HFFc6 (cell line): Measurements from ENCODE around the gene CASP12. TPM values are rescaled to one million over a fixed set of nuclear protein-coding genes. Genes with fewer than 3 reads are reported as not detected.
"Not testable (repeated sequence)": the region's sequence is repeated elsewhere in the genome, so short reads cannot be mapped to it uniquely, and the experiment has no call there.

Experiments used
- DNase-seq: peaks from one replicate; pipeline ENCODE4 v3.0.0-alpha.2; 2018
- H3K27ac Mint-ChIP-seq: 2 replicates; pipeline ENCODE4 v1.8.0; 2020; ENCODE audit warnings: mild to moderate bottlenecking, mixed read lengths
- H3K27me3 Mint-ChIP-seq: 2 replicates; pipeline ENCODE4 v1.8.0; 2021; ENCODE audit warnings: mild to moderate bottlenecking, moderate library complexity, mixed read lengths; ENCODE audit not compliant: insufficient read depth
- H3K36me3 Mint-ChIP-seq: 2 replicates; pipeline ENCODE4 v1.8.0; 2021; ENCODE audit warnings: low read depth, mixed read lengths
- H3K4me1 Mint-ChIP-seq: 2 replicates; pipeline ENCODE4 v1.8.0; 2020; ENCODE audit warnings: low read depth, mixed read lengths
- H3K4me3 Mint-ChIP-seq: 2 replicates; pipeline ENCODE4 v1.8.0; 2020; ENCODE audit warnings: mild to moderate bottlenecking, moderate library complexity, mixed read lengths
- H3K9me3 Mint-ChIP-seq: 2 replicates; pipeline ENCODE4 v1.8.0; 2020; ENCODE audit warnings: mild to moderate bottlenecking, mixed read lengths
- CTCF ChIP-seq: fragments of 200-600 bp; sonication (generic); IDR thresholded peaks from 2 replicates; pipeline ENCODE4 v1.5.0; 2021; ENCODE audit warnings: antibody characterized with exemption, mild to moderate bottlenecking
- long read RNA-seq: library from polyadenylated mRNA; unstranded; transcript quantifications from one replicate; pipeline ENCODE4 v2.0.0, GENCODE V29; 2019
- total RNA-seq, 6 experiments: library from RNA; stranded (reverse); fragmentation: NEBNext Ultra II Directional; extraction: Animal tissue kit (Norgen Biotek cat#: 25700); gene quantifications; 2 replicates in 1 of 6; 3 replicates in 5 of 6; pipeline ENCODE4 v1.2.3, GENCODE V29; 2021

The CASP12 gene
- total RNA-seq = not detected
- long read RNA-seq = 0 reads

GRCh38 chr11:104897891-104898684 lies at the start of gene CASP12:
Gene CASP12, minus strand, starts transcription at chr11:104898460.
- Mint-ChIP-seq H3K27me3 (no peaks in the 10 kb centered on the region), H3K4me1 (peaks cover 21% of the 10 kb centered on the region; the same call in 1 of the 2 replicates), H3K9me3 (no peaks in the 10 kb centered on the region), H3K27ac (no peak within 1 kb of the TSS), H3K36me3 (no peaks in the 10 kb centered on the region), H3K4me3 (no peak within 1 kb of the TSS)
- no peak for TF ChIP-seq CTCF
- no peak for DNase-seq

- DNase-seq = peak; percentile 61
- peak overlapping the region; percentile 17; the same call in 1 of the 2 replicates for H3K27ac Mint-ChIP-seq
- peaks cover 6% of the 10 kb centered on the region for H3K4me1 Mint-ChIP-seq
- H3K36me3 Mint-ChIP-seq = peaks cover 79% of the 10 kb centered on the region
- no peak overlapping the region for H3K4me3 Mint-ChIP-seq
- H3K27me3 Mint-ChIP-seq = peaks cover 2% of the 10 kb centered on the region; the same call in 1 of the 2 replicates
- no peaks in the 10 kb centered on the region for H3K9me3 Mint-ChIP-seq
- peak; percentile 85 for TF ChIP-seq CTCF
Observed at GRCh38 chr11:104946907-104947306, 48.6 kb upstream of the CASP12 start.

GRCh38 chr11:104944076-104944475 lies 45.8 kb upstream of the CASP12 start:
- H3K27ac Mint-ChIP-seq = no peak overlapping the region
- DNase-seq = no peak
- H3K9me3 Mint-ChIP-seq = no peaks in the 10 kb centered on the region
- H3K4me1 Mint-ChIP-seq = peaks cover 6% of the 10 kb centered on the region
- no peak overlapping the region for H3K4me3 Mint-ChIP-seq
- no peak for TF ChIP-seq CTCF
- H3K27me3 Mint-ChIP-seq = peaks cover 2% of the 10 kb centered on the region; the same call in 1 of the 2 replicates
- H3K36me3 Mint-ChIP-seq = peaks cover 55% of the 10 kb centered on the region

GRCh38 chr11:104943561-104943960 lies 45.3 kb upstream of the CASP12 start:
- no peak for TF ChIP-seq CTCF
- no peaks in the 10 kb centered on the region for H3K9me3 Mint-ChIP-seq
- H3K36me3 Mint-ChIP-seq = peaks cover 50% of the 10 kb centered on the region
- peaks cover 6% of the 10 kb centered on the region for H3K4me1 Mint-ChIP-seq
- DNase-seq = no peak
- peaks cover 2% of the 10 kb centered on the region; the same call in 1 of the 2 replicates for H3K27me3 Mint-ChIP-seq
- H3K4me3 Mint-ChIP-seq = no peak overlapping the region
- no peak overlapping the region for H3K27ac Mint-ChIP-seq

DNA sequence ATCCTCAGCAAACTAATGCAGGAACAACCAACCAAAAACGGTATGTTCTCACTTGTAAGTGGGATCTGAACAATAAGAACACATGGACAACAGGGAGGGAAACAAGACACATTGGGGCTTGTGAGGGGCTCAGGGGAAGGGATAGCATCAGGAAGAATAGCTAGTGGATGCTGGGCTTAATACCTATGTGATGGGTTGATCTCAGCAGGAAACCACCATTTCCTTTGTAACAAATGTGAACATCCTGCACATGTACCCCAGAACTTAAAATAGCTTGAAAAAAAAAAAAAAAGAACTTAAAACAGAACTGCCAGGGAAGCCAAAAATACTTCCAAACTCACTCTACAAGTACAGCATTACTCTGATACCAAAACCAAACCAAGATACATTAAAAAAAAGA lies 36.3 kb upstream of the CASP12 start:
- Mint-ChIP-seq H3K4me3 (no peak overlapping the region), H3K4me1 (no peaks in the 10 kb centered on the region), H3K36me3 (no peaks in the 10 kb centered on the region), H3K27ac (no peak overlapping the region), H3K27me3 (no peaks in the 10 kb centered on the region; the same call in 1 of the 2 replicates), H3K9me3 (peaks cover 5% of the 10 kb centered on the region; the same call in 1 of the 2 replicates)
- DNase-seq = no peak
- no peak for TF ChIP-seq CTCF

DNA sequence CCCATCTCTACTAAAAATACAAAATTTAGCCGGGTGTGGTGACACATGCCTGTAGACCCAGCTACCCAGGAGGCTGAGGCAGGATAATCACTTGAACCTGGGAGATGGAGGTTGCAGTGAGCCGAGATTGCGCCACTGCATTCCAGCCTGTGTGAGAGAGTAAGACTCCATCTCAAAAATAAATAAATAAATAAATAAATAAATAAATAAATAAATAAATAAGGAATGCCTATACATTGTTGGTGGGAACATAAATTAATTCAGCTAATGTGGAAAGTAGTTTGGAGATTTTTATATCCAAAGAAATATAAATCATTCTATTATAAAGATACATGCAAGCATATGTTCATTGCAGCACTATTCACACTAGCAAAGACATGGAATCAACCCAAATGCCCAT lies 35.8 kb upstream of the CASP12 start:
- H3K36me3 Mint-ChIP-seq, H3K4me3 Mint-ChIP-seq, DNase-seq, H3K9me3 Mint-ChIP-seq, H3K4me1 Mint-ChIP-seq, H3K27me3 Mint-ChIP-seq, H3K27ac Mint-ChIP-seq: not testable (repeated sequence)
